Regular cardiac myocyte (primary cell): ENCODE measurements around the gene HPGDS. TPM values are rescaled to one million over a fixed set of nuclear protein-coding genes. Genes with fewer than 3 reads are reported as not detected.

ENCODE experiments used
- total RNA-seq: library from RNA; depleted of rRNA; stranded (reverse); fragments of >200 nt; gene quantifications from 2 replicates; pipeline ENCODE4 v1.2.3, GENCODE V29; 2014

HPGDS gene
- total RNA-seq = 0.28 TPM in 1 of 2 replicates, not detected in the other

GRCh38 chr4:94342694-94343093, at the start of gene HPGDS:
HPGDS (minus strand) TSS chr4:94342836; CDS start chr4:94334629, 8,207 bp downstream.

Other genes with a start within 250 kb of the HPGDS start
- gene SMARCAD1, start 135.0 kb downstream of the HPGDS start, total RNA-seq = 26.8 and 29.6 TPM in 2 replicates
- 160 and 183 TPM in 2 replicates for gene PDLIM5, start 109.1 kb upstream of the HPGDS start, total RNA-seq